Stimulated activated CD8-positive, alpha-beta memory T cell treated with anti-CD3 and anti-CD28 coated beads, Interleukin-4, amount 100 ng/mL, for 48 hours (primary cell): ENCODE results near the gene CEP72.
A peak's percentile ranks its signal among the peaks of the same experiment; 100 is the strongest.
"Not testable (repeated sequence)": the region's sequence is repeated elsewhere in the genome, so short reads cannot be mapped to it uniquely, and the experiment has no call there.

Source experiments
- DNase-seq: peaks from one replicate; pipeline ENCODE4 v3.0.0-alpha.2; 2020

CEP72 gene

DNA sequence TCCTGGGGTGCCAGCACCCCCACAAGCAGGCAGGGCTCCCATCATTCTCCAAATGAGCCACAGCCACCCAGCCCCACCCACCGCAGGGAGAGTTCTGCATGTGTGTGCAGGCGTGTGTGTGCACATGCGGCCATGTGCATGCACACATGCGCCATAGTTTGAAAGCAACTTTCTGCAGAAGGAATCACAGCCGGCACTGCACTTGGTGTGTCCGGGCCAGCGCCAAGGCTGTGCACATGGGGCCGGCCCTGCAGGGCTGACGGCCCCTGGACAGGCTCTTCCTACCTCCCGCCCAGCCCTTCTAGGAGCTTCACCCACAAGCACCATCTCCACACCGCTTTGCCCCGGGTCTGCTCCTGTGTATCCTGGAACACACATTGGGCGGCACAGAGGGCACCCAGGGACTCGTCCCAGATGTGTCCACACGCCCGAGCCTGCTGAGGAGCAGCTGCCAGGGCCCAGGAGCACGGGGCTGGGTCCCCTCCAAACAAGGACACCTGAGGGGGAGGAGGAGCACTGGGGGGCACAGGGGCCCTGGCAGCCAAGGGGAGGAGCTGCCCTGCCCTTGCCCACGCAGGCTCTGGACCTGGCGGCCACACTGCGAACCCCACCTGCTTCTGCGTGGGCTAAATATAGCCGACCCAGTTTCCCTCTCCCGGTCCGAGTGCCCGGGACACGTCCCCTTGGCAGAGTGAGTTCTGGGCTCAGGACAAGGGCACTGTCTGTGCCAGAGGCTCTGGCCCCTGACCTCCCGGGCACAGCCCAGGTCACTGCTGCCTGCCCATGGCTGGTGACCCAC, 61.9 kb downstream of the CEP72 start:
- no peak for DNase-seq

DNA sequence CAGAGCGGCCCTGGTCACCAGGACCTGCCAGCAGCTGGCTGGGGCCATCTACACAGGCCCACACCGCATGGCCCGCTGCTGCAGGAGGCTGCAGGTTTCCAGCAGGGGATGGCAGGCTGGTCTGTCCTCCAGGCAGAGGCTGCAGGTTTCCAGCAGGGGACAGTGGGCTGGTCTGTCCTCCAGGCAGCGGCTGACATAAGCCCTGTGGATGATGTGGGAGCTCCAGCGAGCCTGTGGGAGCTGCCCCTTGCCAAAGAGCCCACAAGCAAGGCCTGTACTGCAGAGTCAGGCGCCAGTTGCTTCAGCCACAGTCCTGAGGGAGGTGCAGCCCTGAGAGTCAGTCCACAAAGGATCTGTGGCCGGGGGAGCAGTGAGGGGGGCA, 62.5 kb downstream of the CEP72 start:
- DNase-seq = no peak

DNA sequence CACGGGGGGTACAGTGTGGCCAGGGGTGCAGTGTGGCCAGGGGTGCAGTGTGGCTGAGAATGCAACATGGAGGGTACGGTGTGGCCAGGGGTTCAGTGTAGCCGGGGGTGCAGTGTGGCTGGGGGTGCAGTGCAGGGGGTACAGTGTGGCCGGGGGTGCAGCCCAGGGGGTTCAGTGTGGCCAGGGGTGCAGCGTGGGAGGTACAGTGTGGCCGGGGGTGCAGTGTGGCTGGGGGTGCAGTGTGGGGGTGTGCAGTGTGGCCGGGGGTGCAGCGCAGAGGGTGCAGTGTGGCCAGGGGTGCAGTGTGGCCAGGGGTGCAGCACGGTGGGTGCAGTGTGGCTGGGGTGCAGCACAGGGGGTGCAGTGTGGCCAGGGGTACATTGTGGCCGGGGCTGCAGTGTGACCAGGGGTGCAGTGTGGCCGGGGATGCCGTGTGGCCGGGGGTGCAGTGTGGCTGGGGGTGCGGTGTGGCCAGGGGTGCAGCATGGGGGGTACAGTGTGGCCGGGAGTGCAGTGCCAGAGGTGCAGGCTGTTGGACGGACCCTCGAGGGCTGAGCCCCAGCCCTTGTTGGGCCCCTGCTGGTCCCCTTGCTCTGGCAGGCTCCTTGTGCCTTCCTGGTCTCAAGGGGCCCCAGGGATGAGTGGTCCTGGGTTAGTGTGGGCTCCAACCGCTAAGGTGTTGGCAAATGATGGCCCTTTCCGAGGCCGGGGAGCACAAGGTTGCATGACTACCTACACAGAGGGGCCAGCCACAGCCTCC, 63.2 kb downstream of the CEP72 start:
- DNase-seq = no peak

DNA sequence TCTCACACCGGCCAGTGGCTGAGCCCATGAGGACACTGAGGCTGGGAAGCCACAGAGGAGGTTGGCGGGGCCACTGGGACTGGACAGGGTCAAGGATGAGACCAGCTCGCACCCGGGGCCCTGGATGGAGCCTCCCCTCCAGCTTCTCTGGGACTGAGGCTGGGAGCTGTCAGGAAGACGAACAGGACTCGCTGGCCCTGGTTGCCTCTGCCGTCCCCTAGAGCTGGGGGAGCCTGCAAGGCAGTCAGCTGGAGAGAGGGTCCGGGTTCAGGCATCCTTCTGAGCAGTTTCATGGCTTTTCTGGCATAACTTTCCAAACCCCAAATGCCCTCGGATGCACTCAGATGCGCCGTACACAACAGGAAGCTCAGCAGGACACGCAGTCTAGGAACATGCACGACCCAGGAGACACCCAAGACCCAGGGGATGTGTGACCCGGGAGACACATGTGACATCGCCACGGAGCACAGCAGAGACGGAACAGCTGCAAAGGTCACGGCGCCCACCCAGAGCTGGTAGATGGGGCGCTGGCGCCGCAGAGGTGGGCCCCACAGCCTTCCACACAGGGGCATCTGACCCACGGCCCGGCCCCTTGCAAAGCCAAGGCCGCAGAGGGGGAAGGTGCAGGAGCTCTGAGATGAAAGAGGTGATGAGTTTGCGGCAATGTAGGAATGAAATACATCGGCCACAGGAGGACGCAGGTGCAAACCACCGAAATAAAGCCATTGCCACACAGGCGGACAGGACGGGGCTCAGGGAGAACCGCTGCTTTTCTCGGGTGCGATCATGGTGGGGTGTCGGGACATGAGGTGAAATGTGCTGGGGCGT, 63.9 kb downstream of the CEP72 start:
- DNase-seq = peak; percentile 17

DNA sequence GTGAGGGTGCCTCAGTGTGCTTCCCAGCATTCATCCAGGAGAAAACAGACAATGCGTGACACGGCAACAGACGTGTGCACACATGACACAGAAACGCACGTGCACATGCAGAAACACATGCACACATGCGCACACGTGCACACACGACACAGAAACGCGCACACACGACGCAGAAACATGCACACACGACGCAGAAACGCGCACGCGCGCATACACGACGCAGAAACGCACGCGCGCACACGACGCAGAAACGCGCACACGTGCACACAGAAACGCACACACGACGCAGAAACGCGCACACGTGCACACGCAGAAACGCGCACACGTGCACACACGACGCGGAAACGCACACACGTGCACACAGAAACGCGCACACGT, 64.5 kb downstream of the CEP72 start:
- DNase-seq = peak; percentile 18

DNA sequence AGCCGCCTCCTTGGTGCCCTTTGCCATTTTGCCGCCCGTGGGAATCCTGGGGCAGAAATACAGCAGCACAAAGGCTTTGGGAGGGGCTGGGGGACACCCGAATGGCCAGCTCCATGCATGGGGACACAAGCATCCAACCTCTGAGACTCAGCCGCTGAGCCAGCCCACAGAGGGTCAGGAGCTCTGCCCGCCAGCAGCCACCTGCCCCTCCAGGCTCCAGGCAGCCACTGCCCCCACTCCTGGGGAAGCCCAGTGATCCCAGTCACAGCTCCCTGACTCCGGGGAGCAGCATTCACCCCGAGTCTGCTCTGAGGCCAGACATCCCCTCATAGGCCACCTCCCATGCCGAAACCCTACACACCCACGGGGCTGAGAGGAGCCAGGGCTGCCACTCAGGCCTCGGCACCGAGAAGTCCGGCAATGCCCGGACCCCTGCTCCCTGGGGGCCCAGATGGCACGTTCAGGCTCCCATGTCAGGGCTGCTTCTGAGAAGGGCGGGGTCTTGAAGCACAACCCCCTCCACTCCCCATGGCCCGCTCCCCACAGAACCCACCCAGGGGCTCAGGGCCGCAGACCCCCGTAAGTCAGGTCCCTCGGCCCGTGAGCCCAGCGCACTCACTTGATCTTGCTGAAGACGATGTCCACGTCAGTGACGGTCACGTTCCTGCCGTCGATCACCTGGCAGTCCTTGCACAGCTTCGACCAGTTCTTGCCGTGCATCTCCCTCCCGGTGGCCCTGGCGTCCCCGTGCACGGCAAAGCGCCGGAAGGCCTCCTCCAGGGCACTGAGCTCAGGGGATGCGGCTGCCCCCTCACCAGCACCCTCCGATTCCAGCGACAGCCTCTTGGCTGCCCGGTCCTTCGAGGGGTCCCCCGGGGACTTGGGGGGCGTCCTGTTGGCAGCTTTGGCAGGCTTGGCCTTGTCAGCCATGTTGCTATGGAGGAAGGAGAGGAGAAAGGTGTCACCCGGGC, 65.3 kb downstream of the CEP72 start:
- peak; percentile 20 for DNase-seq

DNA sequence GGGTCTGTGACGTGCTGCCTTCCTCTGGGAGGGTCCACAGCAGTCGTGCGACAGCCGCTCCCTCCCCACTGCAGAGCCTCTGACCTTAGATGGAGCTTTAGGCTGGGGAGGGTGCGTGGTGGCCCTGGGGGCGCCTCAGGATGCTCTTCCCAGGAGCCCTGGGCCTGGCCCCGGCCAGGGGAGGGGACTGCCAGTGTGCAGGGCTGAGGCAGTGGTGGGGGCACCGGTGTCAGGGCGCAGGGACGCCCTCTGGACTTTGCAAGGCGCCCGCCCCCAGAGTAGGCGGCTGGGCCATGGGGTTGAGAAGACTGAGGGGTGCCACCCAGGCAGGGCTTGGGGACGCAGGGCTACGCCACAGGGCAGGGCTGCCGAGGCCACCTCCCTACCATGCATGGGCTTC, 66.4 kb downstream of the CEP72 start:
- DNase-seq = peak; percentile 5

DNA sequence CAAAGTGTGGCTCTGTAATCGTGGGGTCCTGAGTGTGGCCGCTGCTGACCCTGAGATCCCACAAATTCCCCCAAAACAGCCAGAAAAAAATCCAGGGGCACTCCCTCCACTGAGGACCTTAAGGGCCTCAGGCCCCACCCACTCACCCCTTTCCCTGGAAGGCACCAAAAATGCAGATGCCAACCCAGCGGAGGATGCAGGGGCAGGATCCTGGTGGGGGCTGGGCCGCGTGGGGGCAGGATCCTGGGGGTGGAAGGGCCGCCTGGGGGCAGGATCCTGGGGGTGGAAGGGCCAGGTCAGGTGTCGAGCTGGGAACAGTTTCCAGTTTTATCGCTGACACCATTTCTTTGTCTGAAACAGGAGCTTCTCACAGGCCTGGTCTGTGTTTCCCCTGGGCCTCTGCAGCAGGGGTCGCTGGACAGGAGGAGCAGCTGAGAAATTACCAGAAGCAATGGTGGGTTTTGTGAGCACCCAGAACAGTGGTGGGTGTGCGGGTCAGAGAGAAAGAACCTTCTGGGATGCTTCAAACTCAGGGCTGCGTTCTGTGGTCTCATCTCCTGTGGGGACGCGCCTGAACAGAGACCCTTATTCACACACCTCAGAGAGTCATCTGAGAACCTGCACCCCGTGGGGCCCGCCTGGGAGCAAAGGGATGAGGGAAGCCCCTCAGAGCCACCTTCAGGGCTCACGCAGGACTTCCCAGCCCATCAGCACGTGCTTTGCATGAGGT, 67.2 kb downstream of the CEP72 start:
- peak; percentile 10 for DNase-seq

DNA sequence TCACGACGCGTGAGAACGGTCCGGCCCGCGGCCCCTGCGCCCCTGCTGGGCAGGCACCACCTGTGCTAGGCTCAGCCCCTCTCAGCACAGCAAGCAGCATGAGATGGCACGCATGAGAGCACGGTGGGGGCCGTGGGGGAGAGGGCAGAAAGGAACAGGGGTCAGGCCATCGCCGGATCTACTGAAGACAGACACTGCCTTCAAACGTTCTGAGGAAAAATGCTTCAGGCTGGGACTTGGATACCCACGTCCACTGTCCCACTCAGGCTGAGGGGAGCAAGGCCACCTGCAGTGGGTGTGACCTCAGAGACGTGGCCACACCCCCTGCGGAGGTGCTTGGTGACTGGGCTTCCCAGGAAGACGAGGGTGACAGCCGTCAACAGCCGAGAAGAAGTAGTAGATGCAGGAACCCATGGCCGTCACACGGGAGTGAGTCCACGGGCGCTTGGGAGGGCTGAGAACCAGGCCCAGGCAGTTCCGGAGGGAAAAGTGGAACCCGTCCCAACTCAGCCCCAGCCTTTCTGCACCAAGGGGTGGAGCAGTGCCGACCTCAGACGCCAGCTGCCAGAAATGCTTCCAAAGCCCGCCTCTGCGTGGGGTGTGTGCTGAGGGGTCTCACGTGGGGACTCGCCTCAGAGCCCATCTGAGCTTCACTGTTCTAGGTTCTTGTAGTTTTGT, 68.1 kb downstream of the CEP72 start:
- DNase-seq = not testable (repeated sequence)

DNA sequence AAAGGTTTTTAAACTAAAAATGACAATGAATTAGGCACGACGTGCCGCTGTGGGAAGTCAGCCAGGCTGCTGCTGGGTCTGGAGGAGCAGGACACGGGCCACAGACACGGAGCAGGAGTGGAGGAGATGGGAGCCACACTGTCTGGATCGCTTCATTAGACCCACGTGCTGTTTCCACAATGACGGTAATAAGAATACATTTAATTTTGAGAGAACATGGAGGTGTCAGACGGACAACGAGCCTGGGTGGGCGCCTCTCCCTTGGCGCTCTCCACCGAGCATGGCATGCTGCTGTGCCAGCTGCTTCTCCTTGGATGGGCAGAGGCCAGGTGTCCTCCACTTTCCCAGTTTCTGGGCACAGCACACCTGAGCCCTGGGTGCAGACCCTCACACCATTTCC, 68.7 kb downstream of the CEP72 start:
- DNase-seq = peak; percentile 16

DNA sequence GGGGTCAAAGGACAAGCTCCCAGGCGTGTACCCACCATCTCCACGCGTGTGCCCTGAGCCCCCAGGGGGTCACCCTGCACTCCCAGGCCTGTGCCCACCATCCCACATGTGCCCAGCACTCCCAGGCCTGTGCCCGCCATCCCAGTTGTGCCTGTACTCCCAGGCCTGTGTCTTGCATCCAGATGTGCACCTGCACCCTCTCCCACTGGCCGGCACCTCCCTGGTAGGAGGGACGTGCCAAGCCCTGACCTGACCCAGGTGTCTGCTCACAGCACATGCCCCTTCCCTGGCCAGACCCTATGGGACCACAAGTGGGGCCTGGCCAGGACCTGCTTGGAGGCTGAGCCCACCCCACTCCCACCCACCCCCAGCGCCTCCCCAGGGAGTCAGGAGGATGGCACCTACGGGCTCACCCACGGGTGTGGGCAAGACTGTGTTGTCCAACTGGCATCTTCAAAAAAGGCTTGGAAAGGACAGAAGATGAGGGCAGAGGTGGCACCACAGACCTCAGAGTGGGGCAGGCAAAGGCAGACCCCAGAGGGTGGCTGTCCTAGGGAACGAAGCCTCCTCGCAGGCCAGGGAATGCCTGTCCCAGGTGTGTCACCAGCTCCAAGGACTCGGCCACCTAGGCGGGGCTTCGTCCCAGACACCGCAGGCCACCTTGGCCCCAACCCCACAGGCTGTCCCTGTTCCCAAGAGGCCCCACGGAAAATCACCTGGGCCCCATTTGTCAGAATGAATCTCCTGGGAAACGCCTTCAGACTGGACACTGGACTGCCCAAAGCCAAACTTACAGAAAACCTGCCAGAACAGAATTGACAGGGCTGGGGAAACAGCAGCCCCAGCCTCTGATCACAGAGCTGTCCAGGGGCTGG, 69.4 kb downstream of the CEP72 start:
- DNase-seq = peak; percentile 18

DNA sequence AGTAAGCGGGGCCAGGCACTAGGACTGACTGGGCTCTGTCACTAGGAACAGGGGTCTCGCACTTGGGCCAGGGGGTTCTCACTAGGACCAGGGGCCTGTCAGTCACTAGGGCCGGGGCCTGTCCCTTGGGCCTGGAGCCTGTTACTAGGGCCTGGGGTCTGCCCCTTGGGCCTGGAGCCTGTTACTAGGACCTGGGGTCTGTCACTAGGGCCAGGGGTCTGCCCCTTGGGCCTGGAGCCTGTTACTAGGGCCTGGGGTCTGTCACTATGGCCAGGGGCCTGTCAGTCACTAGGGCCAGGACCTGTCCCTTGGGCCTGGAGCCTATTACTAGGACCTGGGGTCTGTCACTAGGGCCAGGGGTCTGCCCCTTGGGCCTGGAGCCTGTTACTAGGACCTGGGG, 70.1 kb downstream of the CEP72 start:
- DNase-seq = not testable (repeated sequence)

DNA sequence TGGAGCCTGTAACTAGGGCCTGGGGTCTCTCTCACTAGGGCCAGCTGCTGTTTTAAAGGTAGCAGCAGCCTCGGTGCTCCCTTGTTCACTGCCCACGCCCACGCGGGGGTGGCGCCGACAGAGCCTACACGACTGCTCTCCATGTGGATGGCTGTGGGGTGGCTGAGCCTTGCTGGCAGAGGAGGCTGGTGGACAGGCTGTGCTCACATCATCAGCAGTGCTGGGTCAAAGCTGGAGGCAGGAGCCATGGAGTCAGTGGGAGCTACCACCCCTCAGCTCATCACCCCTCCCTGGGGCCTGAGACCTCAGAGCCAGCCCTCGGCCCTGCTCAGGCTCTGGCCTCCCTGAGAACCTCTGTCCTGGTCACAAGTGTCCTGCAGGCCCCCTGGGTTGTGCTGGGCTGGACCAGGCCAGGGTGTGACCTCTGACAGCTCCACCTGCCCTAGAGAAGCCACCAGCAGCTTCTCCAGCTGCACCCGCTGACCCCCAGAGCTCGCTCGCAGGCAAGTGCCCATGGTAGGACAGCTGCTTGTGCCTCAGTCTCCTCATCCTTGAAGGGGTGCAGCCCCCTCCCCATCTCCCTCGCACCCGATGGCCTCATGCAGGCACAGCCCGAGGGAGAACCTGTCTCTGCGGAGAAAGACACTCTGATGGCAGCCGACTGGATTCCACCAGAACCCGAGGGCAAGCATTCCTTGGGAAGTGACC, 70.7 kb downstream of the CEP72 start:
- peak; percentile 16 for DNase-seq

DNA sequence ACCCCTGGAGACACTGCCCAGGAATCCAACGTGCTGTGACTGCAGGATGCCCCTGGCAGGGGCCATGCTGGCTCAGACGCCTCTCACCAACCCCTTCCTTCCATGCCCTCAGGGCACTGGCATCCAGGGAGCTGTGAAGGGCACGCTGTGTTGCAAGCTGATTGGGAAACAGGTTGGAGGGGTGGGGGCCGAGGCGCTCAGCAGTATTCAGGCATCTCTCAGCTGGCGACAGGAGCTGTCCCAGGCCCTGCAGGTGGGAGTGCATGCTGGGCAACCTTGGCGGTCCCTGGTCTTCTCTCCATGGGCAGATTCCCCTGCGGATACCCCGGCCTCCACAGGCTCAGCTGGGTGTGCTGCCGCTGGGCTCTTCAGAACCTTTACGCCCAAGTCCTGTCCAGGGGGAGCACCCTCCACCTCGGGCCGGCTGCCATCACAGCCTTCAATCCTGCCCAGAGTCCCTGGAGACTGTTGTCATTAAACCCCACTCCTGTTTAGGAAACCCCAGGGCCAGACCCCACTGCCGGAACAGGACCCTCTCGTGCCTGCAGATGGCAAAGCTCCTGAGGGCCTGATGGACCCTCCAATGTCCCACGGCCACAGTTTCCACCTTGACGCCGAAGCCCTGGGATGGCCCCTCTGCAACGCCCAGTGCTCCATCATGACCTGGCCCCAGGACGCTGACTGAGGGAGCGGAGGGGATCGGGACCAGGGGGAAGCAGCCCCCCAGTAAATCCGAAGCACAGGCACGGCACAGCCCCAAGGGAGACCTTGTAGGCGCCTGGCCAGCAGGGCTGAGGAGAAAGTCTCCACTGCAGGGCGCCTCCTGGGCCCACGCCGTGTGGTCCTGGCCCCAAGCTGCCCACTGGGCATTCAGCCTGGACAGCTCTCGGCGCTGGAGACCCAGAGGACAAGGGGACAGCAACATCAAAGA, 71.7 kb downstream of the CEP72 start:
- DNase-seq = peak; percentile 19

DNA sequence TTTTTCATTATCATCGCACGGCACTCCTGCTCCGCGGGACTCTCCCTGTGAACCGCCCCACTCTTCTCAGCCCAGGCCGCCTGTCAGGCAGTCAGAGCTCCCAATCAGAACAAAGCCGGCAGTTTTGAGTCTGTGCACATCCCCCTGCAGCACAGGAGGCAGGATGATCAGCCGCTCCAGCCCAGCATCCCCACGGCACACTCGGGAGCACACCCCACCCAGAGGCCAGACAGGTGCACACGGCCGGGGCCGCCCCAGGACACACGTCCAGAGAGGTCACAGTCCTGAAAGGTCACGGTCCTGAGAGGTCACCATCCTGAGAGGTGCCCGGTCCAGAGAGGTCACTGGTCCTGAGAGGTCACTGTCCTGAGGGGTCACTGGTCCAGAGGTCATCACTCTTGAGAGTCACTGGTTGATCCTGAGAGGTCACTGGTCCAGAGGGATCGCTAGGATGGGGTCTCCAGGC, 72.6 kb downstream of the CEP72 start:
- peak; percentile 10 for DNase-seq

DNA sequence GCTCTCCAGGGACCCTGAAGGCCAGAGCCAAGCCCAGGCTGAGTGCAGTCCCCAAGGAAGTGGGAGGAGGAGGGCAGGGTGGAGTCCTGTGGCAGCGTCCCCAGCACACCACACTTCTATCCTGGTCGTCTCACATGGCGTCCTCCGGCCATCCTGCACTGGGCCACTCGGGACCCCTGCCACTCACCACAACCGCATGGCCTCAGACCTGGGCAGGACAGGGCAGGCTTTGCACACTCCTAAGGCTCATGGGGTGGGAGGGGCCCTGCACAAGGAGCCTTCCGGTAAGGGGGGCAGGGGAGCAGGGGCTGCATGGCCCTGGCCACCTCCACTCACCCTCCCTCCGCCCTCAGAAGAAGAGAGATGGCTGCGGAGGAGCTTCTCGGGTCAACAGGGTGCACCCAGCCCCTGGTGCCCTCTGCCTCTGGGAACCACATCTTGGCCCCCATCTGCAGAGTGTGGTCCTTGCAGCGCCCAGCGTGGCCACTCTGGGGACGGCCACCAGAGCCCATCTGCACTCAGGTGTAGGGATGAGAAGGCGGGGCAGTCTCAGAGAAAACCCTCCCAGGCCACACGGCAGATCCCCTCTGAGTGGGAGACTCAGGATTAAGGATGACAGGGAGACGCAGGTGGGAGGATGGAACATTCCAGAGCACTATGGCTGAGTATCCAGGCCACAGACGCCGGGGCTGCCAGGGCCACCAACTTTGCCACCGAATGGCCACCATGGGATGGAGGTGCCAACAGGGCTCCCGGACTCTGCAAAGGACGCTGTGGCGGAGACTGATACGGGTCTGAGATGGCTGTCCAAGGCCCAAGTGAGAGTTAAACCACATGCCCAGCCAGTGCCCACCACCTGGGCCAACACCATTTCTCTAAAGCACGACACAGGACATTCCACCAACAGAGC, 73.4 kb downstream of the CEP72 start:
- DNase-seq = peak; percentile 9

DNA sequence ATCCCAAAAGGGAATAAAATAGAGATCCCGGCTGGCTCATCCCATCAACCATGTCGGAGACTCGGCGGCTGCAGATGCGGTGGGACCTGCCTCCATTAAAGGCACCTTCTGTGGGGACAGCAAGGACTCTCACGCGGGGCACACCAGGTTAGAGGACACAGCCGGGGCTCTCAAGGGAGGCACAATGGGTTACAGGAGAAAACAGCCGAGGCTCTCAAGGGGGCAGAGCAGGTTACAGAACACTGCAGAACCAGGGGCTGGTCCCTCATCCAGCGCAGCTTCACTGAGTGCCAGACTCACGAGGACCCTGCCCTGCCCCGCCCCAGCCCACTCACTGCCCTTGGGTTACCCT, 74.0 kb downstream of the CEP72 start:
- peak; percentile 9 for DNase-seq
